ENCODE data around the gene MYO7B.
"Not testable (repeated sequence)": the region's sequence is repeated elsewhere in the genome, so short reads cannot be mapped to it uniquely, and the experiment has no call there.

The MYO7B gene

DNA sequence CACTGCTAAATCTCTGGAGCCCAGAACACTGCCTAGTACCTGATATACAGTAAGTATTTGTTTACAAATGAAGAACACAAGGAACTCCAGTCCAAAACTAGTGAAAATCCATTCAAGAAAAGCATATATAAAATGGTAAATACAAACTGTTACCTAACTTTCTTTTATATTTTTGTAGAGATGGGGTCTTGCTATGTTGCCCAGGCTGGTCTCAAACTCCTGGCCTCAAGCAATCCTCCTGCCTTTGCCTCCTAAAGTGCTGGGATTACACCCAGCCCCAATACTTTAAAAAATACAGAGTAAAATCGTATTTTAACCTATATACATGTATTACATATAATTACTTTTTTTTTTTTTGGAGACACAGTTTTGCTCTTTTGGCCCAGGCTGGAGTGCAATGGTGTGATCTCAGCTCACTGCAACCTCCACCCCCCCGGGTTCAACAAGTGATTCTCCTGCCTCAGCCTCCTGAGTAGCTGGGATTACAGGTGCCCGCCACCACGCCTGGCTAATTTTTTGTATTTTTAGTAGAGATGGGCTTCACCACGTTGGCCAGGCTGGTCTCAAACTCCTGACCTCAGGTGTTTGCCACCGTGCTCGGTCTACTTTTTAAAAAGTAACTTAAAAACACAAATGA, 11.2 kb upstream of the MYO7B start:
- not testable (repeated sequence) for DNase-seq

- DNase-seq: no peak
Measured at GRCh38 chr2:127525691-127526131, 9.8 kb upstream of the MYO7B start.

DNA sequence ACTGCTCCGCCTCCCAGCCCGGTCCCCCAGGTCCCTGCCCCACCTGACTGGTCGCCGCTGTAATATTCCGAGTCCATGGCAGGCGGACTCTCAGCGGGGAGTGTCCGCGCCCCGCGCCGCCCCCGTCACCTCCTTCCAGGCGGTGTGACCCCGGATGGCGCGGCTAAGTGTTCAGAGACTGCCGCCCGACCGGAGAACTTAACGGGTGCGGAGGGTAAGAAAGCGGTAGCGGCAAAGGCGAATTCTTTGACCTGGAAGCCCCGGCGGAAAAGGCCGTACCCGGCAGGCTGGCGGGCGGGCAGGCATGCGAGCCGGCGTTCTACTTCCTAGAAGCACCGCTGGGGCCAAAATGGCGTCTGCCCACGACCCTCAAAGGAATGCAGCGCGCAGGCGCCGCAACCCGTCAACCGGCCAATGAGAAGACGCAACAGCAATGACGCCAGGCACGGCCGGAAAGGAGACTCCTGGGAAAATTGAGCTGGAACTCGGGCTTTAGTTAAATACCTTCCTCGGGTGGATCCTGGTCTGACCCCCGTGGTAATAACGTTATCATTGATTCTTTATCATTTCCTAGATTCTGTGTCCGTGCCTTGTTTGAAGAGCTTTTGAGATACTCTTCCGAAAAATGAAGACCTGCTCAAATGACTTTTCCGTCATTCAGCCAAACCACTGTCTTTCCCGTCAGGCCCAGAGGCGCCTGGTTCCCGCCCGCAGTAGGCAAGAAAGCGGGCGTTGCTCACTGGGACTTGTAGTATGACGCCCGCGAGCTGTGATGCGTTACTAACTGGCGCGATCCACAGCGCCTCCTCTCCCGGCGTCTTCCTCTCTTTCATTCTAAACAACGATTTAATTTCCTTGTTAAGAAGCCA, 9.1 kb upstream of the MYO7B start, which contains the start of gene IWS1:
IWS1 (minus strand) TSS at position 358 of the 869 bp plus-strand sequence; CDS start at position 77, 281 bp downstream.
- DNase-seq: peak; percentile 92

- DNase-seq: no peak
Measured at GRCh38 chr2:127527001-127527804, 8.3 kb upstream of the MYO7B start.

GRCh38 chr2:127528487-127528886, 7.0 kb upstream of the MYO7B start:
- DNase-seq: no peak

DNA sequence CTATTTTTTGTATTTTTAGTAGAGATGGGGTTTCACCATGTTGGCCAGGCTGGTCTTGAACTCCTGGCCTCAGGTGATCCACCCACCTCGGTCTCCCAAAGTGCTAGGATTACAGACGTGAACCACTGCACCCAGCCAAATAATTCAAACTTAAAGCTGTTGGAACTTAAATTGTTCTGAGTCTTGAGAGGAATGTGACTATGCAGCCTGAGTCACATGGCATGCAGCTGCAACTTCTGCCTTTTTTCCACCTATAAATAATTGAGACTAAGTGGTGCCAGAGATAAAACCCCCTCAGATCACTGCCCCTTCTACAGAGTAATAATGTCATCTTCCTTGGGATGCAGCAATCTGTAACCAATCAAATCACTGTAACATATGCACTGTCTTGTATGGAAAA, 6.1 kb upstream of the MYO7B start:
- DNase-seq: not testable (repeated sequence)

GRCh38 chr2:127530245-127531140, 5.0 kb upstream of the MYO7B start:
- DNase-seq: no peak

GRCh38 chr2:127531221-127531648, 4.2 kb upstream of the MYO7B start:
- DNase-seq: no peak

DNA sequence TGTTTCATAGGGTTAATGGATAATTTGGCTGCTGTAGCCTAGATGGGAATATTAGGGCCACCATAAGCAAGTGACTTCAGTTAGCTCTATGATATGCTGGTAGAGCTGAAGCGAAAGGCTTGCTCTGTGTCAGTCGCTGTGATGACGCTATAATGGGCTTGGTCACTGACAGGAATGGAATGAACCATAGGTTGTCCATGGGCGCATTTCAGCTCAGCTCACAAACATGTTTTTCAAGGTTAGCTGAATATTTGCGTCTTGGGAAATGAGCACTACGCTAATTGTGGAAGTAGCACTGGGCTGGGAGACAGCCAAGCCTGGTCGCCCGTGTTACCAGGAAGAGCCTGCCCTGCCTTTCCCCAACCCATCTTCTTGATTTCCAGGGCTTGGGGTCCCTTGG, 3.2 kb upstream of the MYO7B start:
- DNase-seq: no peak

DNA sequence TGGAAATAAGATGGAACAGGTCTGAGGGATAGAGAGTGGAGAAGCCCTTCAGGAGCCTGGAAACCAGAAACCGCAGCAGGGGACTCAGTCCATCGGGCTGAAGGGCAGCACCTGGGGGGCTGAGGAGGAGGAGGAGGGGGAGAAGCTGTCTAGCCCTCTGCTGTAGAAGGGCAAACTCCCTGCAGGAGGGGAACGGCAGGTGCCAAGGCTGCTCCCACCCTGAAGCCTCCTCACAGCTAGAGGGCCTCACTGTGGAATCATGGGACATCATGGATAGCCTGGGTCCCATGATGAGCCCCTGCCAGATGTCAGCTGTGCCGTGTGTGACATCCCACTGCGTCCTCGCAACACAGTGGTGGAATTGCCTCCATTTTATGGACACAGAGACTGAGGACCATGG, 435 bp downstream of the MYO7B start:
- DNase-seq: no peak

DNA sequence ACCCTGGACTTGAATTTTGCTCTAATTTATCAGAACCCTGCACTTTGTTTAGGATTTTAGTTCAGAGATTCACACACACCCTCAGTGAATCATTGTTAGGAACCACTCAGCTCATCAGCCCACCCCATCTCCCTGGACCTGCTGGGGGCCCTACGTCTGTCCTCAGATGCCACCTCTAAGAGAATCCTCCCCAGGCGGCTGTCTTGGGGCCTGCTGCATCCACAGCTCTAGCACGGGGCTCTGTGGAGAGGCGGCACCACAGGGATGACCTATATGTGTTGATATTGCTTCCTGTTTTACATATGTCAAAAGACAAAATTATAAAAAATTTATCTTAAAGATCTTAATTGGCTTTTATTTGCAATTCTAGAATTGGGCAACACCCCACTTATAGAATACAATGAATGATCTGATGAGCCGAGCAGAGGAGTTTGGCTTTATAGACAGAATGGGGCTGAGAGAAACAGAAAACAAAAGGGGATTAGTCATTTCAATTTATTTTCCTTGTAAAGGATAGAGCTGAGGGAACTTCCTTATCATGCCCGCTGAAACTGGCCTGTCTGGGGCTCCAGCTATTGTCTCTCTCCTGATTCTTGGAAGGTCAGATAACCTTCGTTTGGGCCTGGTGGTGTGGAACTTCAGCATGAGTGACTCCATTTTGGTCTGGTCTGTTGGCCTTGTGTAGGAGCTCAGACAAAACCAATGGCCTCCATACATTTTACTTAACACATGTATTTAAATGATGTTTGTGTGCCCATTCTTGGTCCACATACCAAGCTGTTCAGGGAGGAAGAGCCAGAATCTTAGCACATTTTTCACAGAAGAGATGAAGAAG, 1.4 kb downstream of the MYO7B start:
- DNase-seq: no peak

DNA sequence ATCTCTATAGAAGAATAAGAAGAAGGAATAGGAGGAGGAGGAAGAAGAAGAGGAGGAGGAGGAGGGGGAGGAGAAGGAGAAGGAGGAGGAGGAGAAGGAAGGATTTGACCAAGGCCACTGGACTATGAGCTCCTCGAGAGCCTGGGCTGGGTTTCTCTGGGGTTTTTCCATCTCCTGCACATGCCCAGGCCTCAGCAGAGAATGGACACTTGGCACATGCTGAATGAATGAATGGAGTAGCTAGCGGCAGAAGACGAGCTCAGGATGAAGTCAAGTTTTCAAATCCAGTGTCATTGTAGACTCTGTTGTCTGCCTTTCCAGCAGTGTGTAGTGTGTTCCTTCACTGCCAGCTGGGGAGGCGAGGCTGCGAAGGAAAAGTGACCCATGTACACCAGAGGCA, 2.2 kb downstream of the MYO7B start:
- no peak for DNase-seq

GRCh38 chr2:127541809-127542208, 6.3 kb downstream of the MYO7B start:
- DNase-seq: no peak

DNA sequence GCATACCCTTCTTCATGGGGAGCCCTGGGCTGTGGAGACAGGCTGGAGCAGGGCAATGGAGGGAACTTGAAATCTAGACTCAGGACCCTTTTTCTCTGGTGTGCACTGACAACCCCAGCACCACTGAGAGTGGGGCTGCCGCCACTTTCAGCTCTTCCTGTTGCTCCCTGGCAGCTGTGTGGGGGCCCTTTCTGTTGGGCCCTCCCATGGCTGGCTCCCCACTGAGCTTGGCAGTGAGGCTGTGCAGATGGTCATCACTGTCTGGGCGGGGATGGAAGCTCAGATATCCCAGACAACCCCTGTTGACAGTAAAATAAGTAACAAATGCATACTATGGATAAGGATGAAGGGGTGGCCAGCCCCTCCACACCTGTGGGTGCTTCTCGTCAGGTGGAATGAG, 6.7 kb downstream of the MYO7B start:
- no peak for DNase-seq

DNA sequence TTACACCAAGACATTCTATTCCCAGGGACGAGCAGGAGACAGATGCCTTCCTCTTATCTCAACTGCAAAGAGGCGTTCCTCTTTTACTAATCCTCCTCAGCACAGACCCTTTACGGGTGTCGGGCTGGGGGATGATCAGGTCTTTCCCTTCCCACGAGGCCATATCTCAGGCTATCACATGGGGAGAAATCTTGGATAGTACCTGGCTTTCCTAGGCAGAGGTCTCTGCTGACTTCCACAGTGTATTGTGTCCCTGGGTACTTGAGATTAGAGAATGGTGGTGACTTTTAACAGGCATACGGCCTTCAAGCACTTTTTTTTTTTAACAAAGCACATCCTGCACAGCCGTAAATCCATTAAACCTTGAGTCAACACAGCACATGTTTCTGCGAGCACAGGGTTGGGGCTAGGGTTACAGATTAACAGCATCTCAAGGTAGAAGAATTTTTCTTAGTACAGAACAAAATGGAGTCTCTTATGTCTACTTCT, 7.6 kb downstream of the MYO7B start:
- DNase-seq: not testable (repeated sequence)

DNA sequence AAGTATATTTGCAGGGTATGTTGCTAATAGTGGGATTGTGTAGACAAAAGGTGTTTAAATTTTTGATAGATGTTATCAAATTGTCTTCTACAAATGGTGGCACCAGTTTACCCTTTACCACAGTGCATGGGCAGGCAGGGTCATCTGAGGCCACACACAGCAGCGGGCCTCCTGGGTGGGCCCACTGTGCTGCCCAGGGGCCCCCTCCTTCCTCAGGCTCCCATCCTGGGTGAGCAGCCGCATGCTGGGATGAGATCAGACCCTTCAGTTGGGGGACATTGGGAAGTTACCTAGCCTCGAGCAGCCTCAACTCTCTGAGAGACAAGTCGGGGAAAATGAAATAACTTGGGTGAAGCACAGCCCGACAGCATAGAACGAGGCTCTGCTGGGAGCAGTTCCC, 9.7 kb downstream of the MYO7B start:
- DNase-seq: no peak

DNA sequence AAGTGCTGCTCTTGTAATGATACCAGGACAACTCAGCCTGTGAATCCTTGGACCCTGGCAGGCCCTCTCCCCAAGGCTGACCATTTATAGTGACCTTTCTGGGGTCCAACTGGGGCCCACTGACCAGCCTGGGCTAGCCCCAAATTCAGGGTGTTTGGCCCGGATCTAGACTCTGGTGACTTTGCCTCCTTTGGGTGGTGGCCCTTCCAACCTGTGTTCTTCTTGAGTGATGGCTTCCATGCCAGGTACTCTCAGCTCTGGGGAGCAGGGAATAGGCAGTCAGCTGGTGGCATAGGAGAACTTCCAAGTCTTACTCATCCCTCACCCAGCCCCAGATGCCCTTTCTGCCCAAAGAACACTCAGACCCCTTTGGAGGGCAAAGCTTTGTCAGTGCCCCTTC, 10.3 kb downstream of the MYO7B start:
- DNase-seq: no peak

- no peak for DNase-seq
Measured at GRCh38 chr2:127546797-127547196, 11.3 kb downstream of the MYO7B start.

GRCh38 chr2:127551221-127551930, 15.9 kb downstream of the MYO7B start:
- no peak for DNase-seq

GRCh38 chr2:127552336-127552735, 16.9 kb downstream of the MYO7B start:
- no peak for DNase-seq

Measured in GDM1 (cell line).